IPS DF 4.7 (cell line): ENCODE measurements around the gene RGS3.
"Not testable (repeated sequence)": the region's sequence is repeated elsewhere in the genome, so short reads cannot be mapped to it uniquely, and the experiment has no call there.

Source experiments
- DNase-seq: peaks from one replicate; pipeline ENCODE4 v3.0.0-alpha.2; 2013; ENCODE audit warnings: low spot score; ENCODE audit errors: extremely low read depth

The RGS3 gene

DNA sequence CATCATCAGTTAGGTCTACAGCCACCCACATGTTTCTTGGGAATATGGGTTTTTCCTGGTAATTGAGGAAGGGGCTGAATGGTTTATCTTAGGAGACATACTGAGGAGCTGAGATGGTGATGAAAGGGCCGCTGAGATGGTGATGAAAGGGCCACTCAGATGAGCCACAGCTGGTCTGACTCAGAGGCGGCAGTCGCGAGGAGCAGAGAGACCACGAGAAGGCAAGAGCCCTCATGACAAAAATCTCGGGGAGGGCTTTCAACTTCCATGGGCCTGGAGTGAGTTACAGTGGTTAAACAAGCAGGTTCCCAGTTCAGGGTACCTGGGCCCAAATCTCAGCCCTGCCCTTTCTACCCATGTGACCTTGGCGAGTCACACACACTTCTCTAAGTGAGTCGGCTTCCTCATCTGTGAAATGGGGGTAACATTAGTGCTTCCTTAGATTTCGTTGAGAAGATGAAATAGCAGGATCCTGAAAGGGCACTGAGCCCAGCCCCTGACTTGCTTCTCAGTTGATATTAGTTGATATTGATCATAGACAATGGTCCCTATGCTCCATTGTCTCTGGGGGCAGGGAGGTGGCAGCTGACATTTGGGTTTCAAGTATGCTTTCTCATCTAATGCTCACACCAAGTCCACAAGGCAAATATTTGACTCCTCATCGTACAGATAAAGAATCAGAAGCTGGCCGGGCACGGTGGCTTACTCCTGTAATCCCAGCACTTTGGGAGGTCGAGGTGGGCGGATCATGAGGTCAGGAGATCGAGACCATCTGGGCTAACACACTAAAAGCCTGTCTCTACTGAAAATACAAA, 169.5 kb downstream of the RGS3 start:
- DNase-seq: no peak

- DNase-seq: no peak
Measured at GRCh38 chr9:113633782-113634595, 170.5 kb downstream of the RGS3 start.

DNA sequence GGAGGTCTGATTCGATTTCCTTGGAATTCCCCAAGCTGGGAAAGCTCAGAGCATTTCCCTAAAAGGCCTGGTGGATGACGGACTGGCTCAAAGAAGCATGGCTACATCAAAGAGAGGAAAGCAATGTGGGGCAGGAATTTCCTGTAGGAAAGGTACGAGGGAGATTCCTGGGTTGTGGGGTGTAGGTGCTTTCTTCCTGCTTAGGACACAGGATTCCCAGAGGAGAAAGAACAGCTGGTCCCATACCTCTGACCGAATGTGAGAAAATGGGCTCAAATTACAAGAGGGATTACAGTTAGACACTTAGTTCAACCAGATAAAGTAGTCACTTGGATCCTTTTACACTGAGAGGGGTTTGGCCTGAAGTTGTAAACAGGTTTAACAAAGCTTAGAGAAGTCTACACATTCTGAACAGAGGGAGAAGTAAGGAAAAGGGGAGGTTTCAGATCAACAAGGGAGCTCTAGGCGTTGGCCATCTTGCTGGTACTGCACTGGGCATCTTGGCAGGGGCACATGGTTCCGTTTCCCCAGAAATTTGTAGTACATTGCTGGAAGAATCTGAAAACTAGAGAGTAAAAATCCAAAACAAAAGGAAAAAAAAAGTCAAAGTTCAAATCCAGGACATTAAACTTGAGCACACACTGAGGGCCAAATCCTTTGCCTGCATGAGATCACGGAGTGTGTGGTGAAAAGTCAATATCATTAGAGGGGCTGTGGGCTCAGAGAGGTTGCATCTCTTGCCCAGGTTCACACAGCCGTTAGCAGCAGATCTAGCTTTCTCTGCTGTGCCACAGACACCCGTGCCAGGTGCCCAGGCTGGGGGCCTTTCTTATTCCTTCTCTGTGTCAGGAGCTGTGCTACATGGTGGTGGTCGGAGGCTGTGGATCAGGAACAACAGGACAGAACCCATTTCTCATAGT, 171.3 kb downstream of the RGS3 start:
- DNase-seq: no peak

GRCh38 chr9:113635586-113635985, 172.1 kb downstream of the RGS3 start:
- no peak for DNase-seq

- DNase-seq: no peak
Measured at GRCh38 chr9:113636165-113636564, 172.6 kb downstream of the RGS3 start.

DNA sequence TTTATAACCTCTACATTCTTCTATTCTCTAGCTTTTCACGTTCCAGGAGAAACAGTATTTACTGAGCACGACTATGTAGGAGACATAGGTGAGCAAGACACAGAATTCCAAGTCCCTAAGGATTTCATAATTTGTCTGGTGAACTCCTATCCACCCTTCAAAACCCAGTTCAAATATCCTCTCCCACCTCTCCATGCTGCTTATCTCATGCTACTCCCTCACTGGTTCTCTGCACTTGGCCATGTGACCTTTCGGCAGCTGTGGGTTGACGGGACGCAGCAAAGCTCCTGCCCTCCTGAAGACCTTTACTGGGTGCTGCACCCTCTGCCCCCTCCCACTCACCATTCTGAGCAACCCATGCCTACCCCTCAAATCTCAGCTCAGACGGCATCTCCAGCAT, 173.2 kb downstream of the RGS3 start:
- DNase-seq: no peak

DNA sequence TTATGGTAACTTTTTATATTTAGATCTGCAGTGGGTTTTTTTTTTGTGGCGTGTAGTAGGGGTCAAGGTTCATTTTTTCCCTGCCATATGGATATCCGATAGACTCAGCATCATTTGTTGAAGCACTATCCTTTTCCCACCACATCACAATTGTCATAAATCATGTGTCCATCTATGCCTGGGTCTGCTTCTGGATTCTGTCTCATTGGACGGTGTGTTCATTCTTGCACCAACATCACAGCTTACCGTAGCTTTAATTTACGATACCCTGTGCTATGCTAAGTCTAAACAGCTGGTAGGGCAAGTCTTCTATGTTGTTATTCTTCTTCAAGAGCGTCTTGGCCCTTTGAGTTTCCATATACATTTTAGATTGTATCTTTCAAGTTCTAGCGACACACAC, 175.0 kb downstream of the RGS3 start:
- no peak for DNase-seq

DNA sequence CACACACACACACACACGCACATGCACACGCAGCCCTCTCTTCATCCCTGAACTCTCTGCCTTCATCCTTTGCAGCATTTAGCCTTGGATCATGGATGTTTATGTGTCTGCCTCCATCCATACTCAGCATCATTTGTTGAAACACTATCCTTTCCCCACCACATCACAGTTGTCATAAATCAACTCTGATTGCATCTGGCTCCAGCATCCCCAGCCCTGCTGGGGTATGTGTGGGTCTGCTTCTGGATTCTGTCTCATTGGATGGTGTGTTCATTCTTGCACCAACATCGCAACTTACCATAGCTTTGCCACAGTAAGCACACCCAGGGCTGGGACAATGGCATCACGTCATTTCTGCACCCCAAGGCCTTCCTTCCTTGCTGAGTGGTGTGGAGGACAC, 175.4 kb downstream of the RGS3 start:
- no peak for DNase-seq

DNA sequence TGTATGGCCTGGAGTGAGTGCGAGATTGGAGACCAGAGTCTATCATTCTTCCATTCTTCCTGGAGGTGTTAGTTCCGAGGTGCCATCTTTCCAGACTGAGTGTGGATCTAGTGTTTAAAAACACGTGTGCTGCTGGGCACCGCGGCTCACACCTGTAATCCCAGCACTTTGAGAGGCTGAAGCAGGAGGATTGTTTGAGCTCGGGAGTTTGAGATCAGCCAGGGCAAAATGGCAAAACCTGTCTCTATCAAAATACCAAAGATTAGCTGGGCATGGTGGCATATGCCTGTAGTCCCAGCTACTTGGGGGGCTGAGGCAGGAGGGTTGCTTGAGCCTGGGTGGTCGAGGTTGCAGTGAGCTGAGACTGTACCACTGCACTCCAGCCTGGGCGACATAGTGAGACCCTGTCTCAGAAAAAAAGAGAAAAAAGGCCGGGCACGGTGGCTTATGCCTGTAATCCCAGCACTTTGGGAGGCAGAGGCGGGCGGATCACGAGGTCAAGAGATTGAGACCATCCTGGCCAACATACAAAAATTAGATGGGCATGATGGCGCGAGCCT, 176.0 kb downstream of the RGS3 start:
- not testable (repeated sequence) for DNase-seq

DNA sequence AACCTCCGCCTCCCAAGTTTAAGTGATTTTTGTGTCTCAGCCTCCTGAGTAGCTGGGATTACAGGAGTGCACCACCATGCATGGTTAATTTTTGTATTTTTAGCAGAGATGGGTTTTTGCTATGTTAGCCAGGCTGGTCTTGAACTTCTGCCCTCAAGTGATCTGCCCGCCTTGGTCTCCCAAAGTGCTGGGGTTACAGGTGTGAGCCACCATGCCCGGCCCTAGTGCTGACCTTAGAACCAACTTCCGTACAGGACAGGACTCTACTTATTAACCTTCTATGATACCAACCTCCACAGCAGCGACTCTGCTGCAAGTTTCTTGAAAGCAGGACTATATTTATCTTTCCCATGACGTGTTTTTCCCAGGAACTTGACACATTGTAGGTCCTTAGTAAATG, 176.9 kb downstream of the RGS3 start:
- DNase-seq: no peak

DNA sequence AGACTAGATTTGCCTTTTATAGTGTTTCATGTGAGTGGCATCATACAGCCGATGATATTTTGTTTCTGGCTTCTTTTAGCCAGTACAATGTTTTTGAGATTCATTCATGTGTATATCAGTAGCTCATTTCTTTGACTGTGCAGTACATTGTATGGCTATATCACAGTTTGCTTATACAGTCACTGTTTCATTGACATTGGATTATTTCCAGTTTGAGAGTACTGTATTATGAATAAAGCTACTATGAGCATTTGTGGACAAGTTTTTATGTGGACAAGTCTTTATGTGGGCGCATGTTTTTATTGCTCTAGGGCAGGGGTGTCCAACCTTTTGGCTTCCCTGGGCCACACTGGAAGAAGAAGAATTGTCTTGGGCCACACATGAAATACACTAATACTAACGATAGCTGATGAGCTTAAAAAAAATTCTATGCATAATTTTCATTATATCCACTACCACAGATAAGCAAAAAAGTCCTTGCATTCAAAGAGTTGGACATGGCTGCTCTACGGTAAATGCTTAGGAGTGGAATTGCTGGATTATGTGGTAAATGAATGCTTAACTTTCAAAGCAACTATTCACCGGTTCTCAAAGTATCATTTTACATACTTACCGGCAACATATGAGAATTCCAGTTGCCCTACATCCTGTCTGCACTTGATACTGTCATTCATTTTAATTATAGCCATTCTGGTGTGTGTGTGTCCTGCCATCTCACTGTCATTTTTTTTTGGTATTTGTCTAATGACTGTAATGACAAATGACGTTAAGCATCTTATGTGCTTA, 177.8 kb downstream of the RGS3 start:
- DNase-seq: no peak

DNA sequence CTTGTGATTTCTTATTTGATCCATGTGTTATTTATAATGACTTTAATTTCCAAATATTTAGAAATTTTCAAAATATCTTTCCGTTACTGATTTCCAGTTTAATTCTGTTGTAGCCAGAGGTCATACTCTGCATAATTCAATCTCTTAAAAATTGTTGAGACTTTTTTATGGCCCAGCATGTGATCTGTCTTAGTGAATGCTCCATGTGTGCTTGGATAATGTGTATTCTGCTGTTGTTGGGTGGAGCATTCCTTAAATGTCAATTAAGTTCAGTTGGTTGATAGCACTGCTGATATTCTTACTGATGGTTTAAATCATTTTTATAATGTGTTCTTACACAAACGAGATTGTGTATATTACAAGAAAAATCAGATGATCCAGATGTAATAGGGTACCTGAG, 180.8 kb downstream of the RGS3 start:
- DNase-seq: no peak

DNA sequence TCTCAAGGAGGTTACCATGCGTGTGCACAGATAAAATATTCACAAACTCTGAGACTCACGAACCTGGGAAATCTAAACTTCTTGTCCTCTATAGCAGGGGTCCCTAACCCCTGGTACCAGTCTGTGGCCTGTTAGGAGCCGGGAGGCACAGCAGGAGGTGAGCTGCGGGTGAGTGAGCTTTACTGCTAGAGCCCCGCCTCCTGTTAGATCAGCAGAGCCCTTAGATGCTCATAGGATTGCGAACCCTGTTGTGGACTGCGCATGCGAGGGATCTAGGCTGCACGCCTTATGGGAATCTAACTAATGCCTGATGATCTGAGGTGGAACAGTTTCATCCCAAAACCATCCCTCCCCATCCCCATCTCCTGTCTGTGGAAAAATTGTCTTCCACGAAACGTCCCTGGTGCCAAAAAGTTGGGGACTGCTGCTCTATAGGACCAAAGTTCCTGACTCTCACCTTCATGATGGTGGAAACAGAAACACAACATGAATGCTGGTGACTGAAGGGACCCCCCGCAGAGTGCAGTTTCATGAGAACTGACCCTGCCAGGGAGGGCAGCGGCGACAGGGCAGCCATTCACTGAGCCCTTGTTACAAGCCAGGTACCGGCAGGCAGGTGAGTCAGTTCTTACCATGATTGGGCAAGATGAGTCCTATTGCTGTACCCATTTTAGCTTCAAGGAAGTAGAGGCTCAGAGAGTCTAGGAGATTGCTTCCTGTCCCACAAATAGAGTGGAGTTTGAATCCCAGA, 181.9 kb downstream of the RGS3 start:
- DNase-seq: no peak

DNA sequence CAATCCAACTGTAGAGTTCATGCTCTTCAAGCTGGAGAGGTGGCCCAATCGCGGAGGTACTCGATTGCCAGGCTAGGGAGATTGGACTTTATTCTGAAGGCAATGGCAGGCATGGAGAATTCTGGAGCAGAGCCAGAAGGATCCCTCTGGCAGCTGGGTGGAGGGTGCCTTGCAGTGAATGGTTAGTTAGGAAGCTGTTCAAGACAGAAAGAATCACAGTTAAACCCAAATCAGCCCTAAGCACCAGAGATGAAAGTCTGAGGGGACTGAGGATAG, 182.4 kb downstream of the RGS3 start:
- no peak for DNase-seq

- no peak for DNase-seq
Measured at GRCh38 chr9:113646491-113646890, 183.0 kb downstream of the RGS3 start.
